ENCODE measurements around the gene PLGRKT. TPM values are rescaled to one million over a fixed set of nuclear protein-coding genes. Genes with fewer than 3 reads are reported as not detected.
"Not testable (repeated sequence)": the region's sequence is repeated elsewhere in the genome, so short reads cannot be mapped to it uniquely, and the experiment has no call there.

PLGRKT gene
- total RNA-seq, 2 experiments from 2014 or later: 10.4 to 26.1 TPM

DNA sequence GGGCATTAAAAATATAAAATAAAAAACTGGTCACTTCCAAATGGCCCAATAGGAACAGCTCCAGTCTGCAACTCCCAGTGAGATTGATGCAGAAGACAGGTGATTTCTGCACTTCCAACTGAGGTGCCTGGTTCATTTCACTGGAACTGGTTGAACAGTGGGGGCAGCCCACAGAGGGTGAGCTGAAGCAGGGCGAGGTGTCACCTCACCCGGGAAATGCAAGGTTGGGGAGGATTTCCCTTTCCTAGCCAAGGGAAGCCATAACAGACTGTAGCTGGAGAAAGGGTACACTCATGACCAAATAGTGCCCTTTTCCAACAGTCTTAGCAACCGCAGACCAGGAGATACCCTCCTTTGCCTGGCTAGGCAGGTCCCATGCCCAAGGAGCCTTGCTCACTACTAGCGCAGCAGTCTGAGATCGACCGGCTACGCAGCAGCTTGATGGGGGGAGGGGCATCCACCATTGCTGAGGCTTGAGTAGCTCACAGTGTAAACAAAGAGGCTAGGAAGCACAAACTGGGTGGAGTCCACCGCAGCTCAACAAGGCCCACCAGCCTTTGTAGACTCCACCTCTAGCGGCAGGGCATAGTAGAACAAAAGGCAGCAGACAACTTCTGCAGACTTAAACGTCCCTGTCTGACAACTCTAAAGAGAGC lies 110.7 kb downstream of the PLGRKT start:
- ChIA-PET POLR2A (interaction anchor here (0.6 kb wide), 1 partner anchor 8 kb away, joined by 3 read pairs; no protein-coding TSS in a partner anchor), CTCF (ENCODE audit: unreplicated experiment) (no interaction called here)
- no peak overlapping the region for H3K27ac ChIP-seq (ENCODE audit: low read depth, low read length, poor library complexity, severe bottlenecking)
- no peaks in the 10 kb centered on the region for H3K4me1 ChIP-seq (ENCODE audit: insufficient read depth, low read length, poor library complexity, severe bottlenecking)
- H3K9me3 ChIP-seq (ENCODE audit: low read length): no peaks in the 10 kb centered on the region
- no peak for TF ChIP-seq EZH2phosphoT487 (IDR thresholded peaks at IDR 0.05; ENCODE audit: borderline replicate concordance, low read depth, low read length)
- TF ChIP-seq, protein P1, sequence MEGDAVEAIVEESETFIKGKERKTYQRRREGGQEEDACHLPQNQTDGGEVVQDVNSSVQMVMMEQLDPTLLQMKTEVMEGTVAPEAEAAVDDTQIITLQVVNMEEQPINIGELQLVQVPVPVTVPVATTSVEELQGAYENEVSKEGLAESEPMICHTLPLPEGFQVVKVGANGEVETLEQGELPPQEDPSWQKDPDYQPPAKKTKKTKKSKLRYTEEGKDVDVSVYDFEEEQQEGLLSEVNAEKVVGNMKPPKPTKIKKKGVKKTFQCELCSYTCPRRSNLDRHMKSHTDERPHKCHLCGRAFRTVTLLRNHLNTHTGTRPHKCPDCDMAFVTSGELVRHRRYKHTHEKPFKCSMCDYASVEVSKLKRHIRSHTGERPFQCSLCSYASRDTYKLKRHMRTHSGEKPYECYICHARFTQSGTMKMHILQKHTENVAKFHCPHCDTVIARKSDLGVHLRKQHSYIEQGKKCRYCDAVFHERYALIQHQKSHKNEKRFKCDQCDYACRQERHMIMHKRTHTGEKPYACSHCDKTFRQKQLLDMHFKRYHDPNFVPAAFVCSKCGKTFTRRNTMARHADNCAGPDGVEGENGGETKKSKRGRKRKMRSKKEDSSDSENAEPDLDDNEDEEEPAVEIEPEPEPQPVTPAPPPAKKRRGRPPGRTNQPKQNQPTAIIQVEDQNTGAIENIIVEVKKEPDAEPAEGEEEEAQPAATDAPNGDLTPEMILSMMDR (conservative IDR thresholded peaks at IDR 0.05; ENCODE audit: low read length): no peak
- no peaks in the 10 kb centered on the region for H3K36me3 ChIP-seq (ENCODE audit: insufficient read depth, low read length)
- no peak for DNase-seq (ENCODE audit: low spot score)
- no TSS peak for BruUV-seq (replicated peaks)
- H4K20me1 ChIP-seq (ENCODE audit: insufficient read depth, low read length): no peaks in the 10 kb centered on the region; the same call in 1 of the 2 replicates
- no peak overlapping the region for H3K4me2 ChIP-seq (ENCODE audit: low read length)
- intact Hi-C loops (cut with micrococcal nuclease; ENCODE audit: unreplicated experiment): no loop called here
- no peaks in the 10 kb centered on the region for H3K79me2 ChIP-seq (ENCODE audit: insufficient read depth, low read depth, low read length)
- H3K9me2 ChIP-seq (ENCODE audit: insufficient read depth, low read length): no peaks in the 10 kb centered on the region
- H2AFZ ChIP-seq (ENCODE audit: low read length): no peak overlapping the region
- no peak overlapping the region for H3K4me3 ChIP-seq (ENCODE audit: low read depth, low read length, poor library complexity, severe bottlenecking)

DNA sequence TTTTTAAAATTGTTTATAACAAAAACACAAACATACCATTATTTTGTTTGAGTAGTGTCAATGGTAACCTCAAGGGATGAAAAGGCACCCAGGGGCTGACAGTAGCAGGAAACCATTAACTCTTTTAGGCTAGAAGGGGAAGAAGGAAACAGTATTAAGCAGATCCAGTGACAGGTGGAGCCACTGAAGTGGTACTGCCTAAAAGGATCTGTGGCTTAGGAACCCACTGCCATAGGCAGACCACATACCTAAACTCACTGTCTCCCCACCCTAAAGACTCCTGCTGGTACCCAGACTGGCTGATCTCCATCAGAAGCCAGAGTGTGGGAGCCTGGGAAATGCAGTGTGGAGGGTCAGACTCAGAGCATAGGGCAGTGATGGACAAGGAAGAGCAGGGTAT lies 111.5 kb downstream of the PLGRKT start:
- no peak for TF ChIP-seq EZH2phosphoT487 (IDR thresholded peaks at IDR 0.05; ENCODE audit: borderline replicate concordance, low read depth, low read length)
- Histone ChIP-seq H3K4me1 (ENCODE audit: insufficient read depth, low read length, poor library complexity, severe bottlenecking) (no peaks in the 10 kb centered on the region), H2AFZ (ENCODE audit: low read length) (no peak overlapping the region), H3K9me2 (ENCODE audit: insufficient read depth, low read length) (no peaks in the 10 kb centered on the region), H3K27ac (ENCODE audit: low read depth, low read length, poor library complexity, severe bottlenecking) (no peak overlapping the region), H3K9me3 (ENCODE audit: low read length) (no peaks in the 10 kb centered on the region), H3K4me2 (ENCODE audit: low read length) (no peak overlapping the region), H4K20me1 (ENCODE audit: insufficient read depth, low read length) (no peaks in the 10 kb centered on the region; the same call in 1 of the 2 replicates), H3K4me3 (ENCODE audit: low read depth, low read length, poor library complexity, severe bottlenecking) (no peak overlapping the region), H3K36me3 (ENCODE audit: insufficient read depth, low read length) (no peaks in the 10 kb centered on the region), H3K79me2 (ENCODE audit: insufficient read depth, low read depth, low read length) (no peaks in the 10 kb centered on the region)
- ChIA-PET CTCF (ENCODE audit: unreplicated experiment) (no interaction called here), POLR2A (no interaction called here)
- intact Hi-C loops (cut with micrococcal nuclease; ENCODE audit: unreplicated experiment): no loop called here
- no peak for DNase-seq (ENCODE audit: low spot score)
- no TSS peak for BruUV-seq (replicated peaks)

DNA sequence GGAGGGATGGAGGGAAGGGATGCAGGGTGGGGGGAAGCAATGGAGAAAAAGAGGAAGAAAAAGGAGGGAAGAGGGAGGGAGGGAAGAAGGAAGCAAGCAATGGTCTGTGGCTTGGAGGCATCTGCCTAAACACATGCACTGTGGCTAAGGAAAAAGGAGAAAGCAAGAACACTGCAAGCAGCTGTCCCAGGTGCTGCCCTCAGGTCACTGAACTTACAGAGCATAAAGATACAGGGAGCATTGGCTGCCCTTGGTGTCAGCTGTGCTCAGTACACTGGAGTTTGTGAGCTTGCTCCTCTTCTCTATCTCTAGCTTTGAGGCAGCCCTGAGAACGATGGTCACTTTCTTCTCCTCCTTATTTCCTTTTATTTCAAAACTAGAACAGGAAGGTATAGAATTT lies 116.1 kb downstream of the PLGRKT start:
- H3K79me2 ChIP-seq (ENCODE audit: insufficient read depth, low read depth, low read length); H3K27ac ChIP-seq (ENCODE audit: low read depth, low read length, poor library complexity, severe bottlenecking); H4K20me1 ChIP-seq (ENCODE audit: insufficient read depth, low read length); H3K9me3 ChIP-seq (ENCODE audit: low read length); DNase-seq (ENCODE audit: low spot score); H3K9me2 ChIP-seq (ENCODE audit: insufficient read depth, low read length); H3K36me3 ChIP-seq (ENCODE audit: insufficient read depth, low read length); CTCF ChIA-PET (ENCODE audit: unreplicated experiment); BruUV-seq (replicated peaks); H2AFZ ChIP-seq (ENCODE audit: low read length); H3K4me2 ChIP-seq (ENCODE audit: low read length); intact Hi-C loops (cut with micrococcal nuclease; ENCODE audit: unreplicated experiment); H3K4me1 ChIP-seq (ENCODE audit: insufficient read depth, low read length, poor library complexity, severe bottlenecking); H3K4me3 ChIP-seq (ENCODE audit: low read depth, low read length, poor library complexity, severe bottlenecking): not testable (repeated sequence)
- POLR2A ChIA-PET: interaction anchor here (0.5 to 1.7 kb wide), 2 partner anchors 10 to 74 kb away, joined by 3 to 4 read pairs; no protein-coding TSS in a partner anchor
